A549 (cell line): ENCODE data around the gene TXNDC8.

ENCODE experiments used
- CBX2 ChIP-seq: fragments of 200-600 bp; sonication (generic); IDR thresholded peaks from 2 replicates; pipeline ENCODE4 v1.6.1; 2016; ENCODE audit warnings: low read depth, mild to moderate bottlenecking, borderline replicate concordance
- SMC3 ChIP-seq: fragments of >200 bp; sonication (Bioruptor Twin); formaldehyde crosslinking; IDR thresholded peaks from 3 replicates; pipeline ENCODE4 v1.6.1; 2018; ENCODE audit warnings: inconsistent platforms

- TF ChIP-seq SMC3: no peak
- no peak for TF ChIP-seq CBX2
These were observed 59.5 kb downstream of the TXNDC8 start for GRCh38 chr9:110278080-110278707.
